Measurements from ENCODE around the gene CBX2. TPM values are rescaled to one million over a fixed set of nuclear protein-coding genes. Genes with fewer than 3 reads are reported as not detected.

Gene CBX2
- total RNA-seq, 1 experiment from 2014 or later: 4.8 TPM

DNA sequence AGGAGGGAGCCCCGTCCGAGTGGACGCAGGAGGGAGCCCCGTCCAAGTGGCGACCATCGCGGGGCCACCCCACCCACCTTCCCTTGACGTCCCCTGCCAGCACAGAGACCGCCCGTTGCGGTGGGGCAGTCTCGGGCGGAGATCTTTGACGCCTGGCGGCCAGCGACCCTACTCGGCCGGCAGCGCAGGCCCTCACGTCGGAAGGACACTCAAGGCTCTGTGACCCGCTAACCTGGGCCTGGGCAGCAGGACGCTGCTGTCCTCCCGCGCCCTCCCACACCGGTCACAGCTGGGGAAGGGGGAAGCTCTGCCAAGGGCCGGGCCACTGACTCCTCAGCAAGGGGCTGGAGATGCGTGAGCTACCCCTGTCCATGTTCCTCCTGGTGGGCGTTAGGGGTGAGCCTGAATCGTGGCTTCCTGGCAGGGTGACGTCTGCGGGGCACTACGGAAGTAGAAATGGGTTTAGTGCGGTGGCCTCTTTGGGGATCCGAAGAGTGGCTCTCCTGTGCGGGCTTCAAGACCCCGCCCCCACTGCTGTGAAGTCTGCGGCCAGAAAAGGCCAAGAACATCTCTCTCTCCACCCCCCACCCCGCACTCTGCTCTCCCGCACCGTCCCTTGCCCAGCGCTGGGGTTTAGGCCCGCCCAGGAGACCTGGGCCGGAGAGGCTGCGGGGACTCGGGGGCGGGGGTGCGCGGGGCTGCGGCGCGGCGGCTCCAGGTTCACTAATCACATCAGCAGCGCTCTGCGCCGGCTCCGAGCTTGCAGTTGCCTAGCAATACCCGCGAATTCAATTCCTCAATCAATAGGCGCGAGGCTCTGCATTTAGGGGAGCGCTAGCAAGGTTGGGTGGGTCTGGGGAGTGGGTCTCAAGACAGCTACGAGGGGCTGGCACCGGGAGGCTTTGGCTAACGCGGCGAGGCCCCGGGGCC lies 13.1 kb downstream of the CBX2 start:
- Histone ChIP-seq H3K4me3 (ENCODE audit: low read length) (no peak overlapping the region), H3K9ac (ENCODE audit: low read length) (no peak overlapping the region), H3K9me2 (replicated peaks; ENCODE audit: insufficient read depth, low read length) (no peaks in the 10 kb centered on the region), H3K4me2 (ENCODE audit: low read depth, low read length, poor library complexity, severe bottlenecking) (no peak overlapping the region), H3K9me3 (ENCODE audit: low read length) (no peaks in the 10 kb centered on the region), H3K36me3 (ENCODE audit: insufficient read depth, low read length) (peaks cover 12% of the 10 kb centered on the region; the same call in 1 of the 2 replicates), H3K4me1 (ENCODE audit: low read length) (peaks cover 16% of the 10 kb centered on the region), H3K79me2 (ENCODE audit: low read length) (peaks cover 12% of the 10 kb centered on the region), H4K20me1 (ENCODE audit: insufficient read depth, low read depth, low read length) (peaks cover 11% of the 10 kb centered on the region), H2AFZ (ENCODE audit: low read length) (no peak overlapping the region), H3K27ac (ENCODE audit: low read length) (no peak overlapping the region), H3K27me3 (ENCODE audit: low read length) (no peaks in the 10 kb centered on the region)
- DNase-seq: no peak

DNA sequence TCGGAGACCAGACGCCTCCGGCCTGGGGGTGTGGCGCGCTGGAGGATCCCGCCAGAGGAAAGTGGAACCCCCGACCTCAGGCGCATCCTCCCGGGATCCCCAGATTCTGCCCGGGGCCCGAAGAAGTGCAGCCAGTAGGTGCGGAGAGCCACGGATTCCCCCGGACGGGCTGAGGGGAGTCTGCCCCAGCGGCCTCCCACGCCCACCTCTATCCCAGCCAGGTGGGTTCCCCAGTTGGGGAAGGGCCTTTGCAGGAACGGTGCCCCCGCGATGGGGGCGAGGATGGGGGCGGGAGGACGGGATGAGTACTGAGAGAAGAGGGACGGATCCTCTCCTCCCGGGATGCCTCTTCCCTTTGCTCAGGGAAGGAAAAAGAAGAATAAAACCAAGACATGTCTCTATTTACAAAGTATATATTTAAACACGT lies 13.8 kb downstream of the CBX2 start:
- no peak overlapping the region for H3K9ac ChIP-seq (ENCODE audit: low read length)
- peaks cover 19% of the 10 kb centered on the region for H3K79me2 ChIP-seq (ENCODE audit: low read length)
- H3K36me3 ChIP-seq (ENCODE audit: insufficient read depth, low read length): peaks cover 12% of the 10 kb centered on the region; the same call in 1 of the 2 replicates
- no peak overlapping the region for H3K4me2 ChIP-seq (ENCODE audit: low read depth, low read length, poor library complexity, severe bottlenecking)
- H3K27me3 ChIP-seq (ENCODE audit: low read length): no peaks in the 10 kb centered on the region
- no peak for DNase-seq
- H3K9me3 ChIP-seq (ENCODE audit: low read length): no peaks in the 10 kb centered on the region
- peaks cover 11% of the 10 kb centered on the region for H4K20me1 ChIP-seq (ENCODE audit: insufficient read depth, low read depth, low read length)
- H3K9me2 ChIP-seq (replicated peaks; ENCODE audit: insufficient read depth, low read length): no peaks in the 10 kb centered on the region
- peaks cover 16% of the 10 kb centered on the region for H3K4me1 ChIP-seq (ENCODE audit: low read length)
- no peak overlapping the region for H3K27ac ChIP-seq (ENCODE audit: low read length)
- H3K4me3 ChIP-seq (ENCODE audit: low read length): no peak overlapping the region
- no peak overlapping the region for H2AFZ ChIP-seq (ENCODE audit: low read length)

DNA sequence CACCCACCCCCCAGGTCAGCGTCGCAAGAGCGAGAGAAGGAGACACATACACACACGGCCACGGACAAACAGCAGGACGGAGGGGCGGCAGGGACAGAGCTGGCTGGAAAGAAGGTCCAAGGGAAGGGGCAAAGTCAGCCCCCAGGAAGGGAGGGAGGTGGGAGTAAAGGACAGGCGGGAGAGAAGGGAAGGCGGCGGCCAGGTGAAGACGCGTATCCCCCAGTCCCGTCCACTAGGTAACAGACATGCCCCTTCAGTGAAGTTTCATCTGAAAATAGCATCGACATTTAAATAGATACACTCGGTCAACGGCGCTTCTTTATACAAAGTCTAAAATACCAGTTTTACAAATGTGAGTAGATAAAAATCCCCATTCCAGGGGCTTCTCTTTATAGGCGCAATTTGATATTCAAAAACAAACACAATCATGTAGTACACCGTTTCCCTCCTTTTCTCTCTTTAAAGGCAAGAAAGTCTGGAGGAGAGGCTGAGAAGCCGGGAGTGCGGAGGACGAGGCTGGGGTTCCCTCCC lies 14.5 kb downstream of the CBX2 start:
- no peaks in the 10 kb centered on the region for H3K9me3 ChIP-seq (ENCODE audit: low read length)
- H3K4me2 ChIP-seq (ENCODE audit: low read depth, low read length, poor library complexity, severe bottlenecking): no peak overlapping the region
- peaks cover 12% of the 10 kb centered on the region; the same call in 1 of the 2 replicates for H3K36me3 ChIP-seq (ENCODE audit: insufficient read depth, low read length)
- H3K27me3 ChIP-seq (ENCODE audit: low read length): no peaks in the 10 kb centered on the region
- H2AFZ ChIP-seq (ENCODE audit: low read length): no peak overlapping the region
- H3K27ac ChIP-seq (ENCODE audit: low read length): no peak overlapping the region
- DNase-seq: no peak
- H3K4me1 ChIP-seq (ENCODE audit: low read length): peaks cover 16% of the 10 kb centered on the region
- no peak overlapping the region for H3K4me3 ChIP-seq (ENCODE audit: low read length)
- H3K9ac ChIP-seq (ENCODE audit: low read length): no peak overlapping the region
- H3K79me2 ChIP-seq (ENCODE audit: low read length): peaks cover 19% of the 10 kb centered on the region
- no peaks in the 10 kb centered on the region for H3K9me2 ChIP-seq (replicated peaks; ENCODE audit: insufficient read depth, low read length)
- H4K20me1 ChIP-seq (ENCODE audit: insufficient read depth, low read depth, low read length): peaks cover 11% of the 10 kb centered on the region

DNA sequence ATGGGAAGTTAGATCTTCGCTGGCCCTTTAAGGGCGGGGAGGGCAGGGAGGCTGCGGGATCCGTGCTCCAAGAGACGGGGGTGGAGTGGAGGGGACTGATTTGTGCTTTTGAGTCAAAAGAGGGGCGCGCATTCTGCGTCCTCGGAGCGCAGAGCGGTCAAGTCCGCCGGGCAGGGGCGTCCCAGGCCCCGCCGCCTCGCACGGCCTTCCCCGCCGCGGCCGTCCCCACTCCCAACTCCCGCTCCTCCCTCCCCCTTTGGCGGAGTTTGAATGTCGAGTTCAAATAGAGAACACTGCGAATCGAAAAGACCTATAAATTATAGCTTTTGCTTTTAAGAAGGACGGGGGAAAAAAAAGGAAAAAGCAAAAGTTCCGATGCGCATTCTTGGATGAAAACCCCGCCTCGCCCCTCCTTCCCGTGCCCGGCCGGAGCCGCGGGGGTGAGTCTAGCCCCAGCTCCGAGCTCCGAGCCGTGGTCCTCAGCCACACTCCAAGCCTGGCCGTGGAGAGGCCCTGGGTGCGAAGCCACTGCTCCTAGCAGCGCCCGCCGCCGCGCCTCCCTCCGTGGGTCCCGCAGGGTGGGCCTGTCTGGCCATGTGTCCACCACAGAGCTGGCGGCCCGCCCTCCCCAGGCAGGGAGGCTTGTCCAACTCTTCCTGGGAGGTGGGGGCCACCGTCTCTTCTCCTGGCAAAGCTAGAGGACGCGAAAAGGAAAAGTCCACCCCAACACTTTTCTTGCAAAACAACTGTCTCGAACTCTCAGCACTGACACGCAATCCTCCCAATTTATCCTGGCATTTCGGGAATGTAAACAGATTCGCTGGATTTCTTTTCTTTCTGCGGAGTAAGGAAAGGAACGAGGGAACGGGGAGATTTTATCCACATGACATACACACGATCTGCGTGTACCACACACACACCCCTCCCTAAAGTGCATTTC lies 15.3 kb downstream of the CBX2 start:
- DNase-seq: no peak
- Histone ChIP-seq H3K79me2 (ENCODE audit: low read length) (peaks cover 19% of the 10 kb centered on the region), H3K27ac (ENCODE audit: low read length) (no peak overlapping the region), H4K20me1 (ENCODE audit: insufficient read depth, low read depth, low read length) (peaks cover 11% of the 10 kb centered on the region), H3K4me1 (ENCODE audit: low read length) (peaks cover 20% of the 10 kb centered on the region), H3K36me3 (ENCODE audit: insufficient read depth, low read length) (peaks cover 12% of the 10 kb centered on the region; the same call in 1 of the 2 replicates), H3K9me2 (replicated peaks; ENCODE audit: insufficient read depth, low read length) (no peaks in the 10 kb centered on the region), H3K9ac (ENCODE audit: low read length) (no peak overlapping the region), H2AFZ (ENCODE audit: low read length) (no peak overlapping the region), H3K27me3 (ENCODE audit: low read length) (no peaks in the 10 kb centered on the region), H3K9me3 (ENCODE audit: low read length) (no peaks in the 10 kb centered on the region), H3K4me2 (ENCODE audit: low read depth, low read length, poor library complexity, severe bottlenecking) (no peak overlapping the region), H3K4me3 (ENCODE audit: low read length) (no peak overlapping the region)

DNA sequence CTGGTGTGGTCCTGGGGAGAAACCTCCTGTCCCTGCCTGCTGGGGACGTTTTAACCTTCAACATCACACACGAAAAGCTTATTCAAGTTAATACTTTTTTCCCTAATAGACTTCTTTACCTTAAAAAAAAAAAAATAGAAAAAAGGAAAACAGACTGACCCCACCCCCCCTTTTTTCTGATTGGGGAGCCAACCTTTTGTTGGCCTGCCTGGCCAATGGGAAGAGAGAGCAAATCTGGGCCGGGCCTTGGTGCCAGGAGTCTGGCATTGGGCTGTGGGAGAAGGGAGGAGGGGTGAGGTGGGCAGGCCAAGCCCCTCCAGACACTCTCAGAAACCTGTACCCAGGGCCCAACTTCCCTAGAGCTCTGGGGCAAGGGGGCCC lies 16.0 kb downstream of the CBX2 start:
- Histone ChIP-seq H3K4me1 (ENCODE audit: low read length) (peaks cover 20% of the 10 kb centered on the region), H3K79me2 (ENCODE audit: low read length) (peaks cover 19% of the 10 kb centered on the region), H3K9me3 (ENCODE audit: low read length) (no peaks in the 10 kb centered on the region), H4K20me1 (ENCODE audit: insufficient read depth, low read depth, low read length) (peaks cover 11% of the 10 kb centered on the region), H3K4me3 (ENCODE audit: low read length) (no peak overlapping the region), H2AFZ (ENCODE audit: low read length) (no peak overlapping the region), H3K27ac (ENCODE audit: low read length) (no peak overlapping the region), H3K9ac (ENCODE audit: low read length) (no peak overlapping the region), H3K9me2 (replicated peaks; ENCODE audit: insufficient read depth, low read length) (no peaks in the 10 kb centered on the region), H3K4me2 (ENCODE audit: low read depth, low read length, poor library complexity, severe bottlenecking) (no peak overlapping the region), H3K27me3 (ENCODE audit: low read length) (no peaks in the 10 kb centered on the region), H3K36me3 (ENCODE audit: insufficient read depth, low read length) (peaks cover 12% of the 10 kb centered on the region; the same call in 1 of the 2 replicates)
- peak; percentile 64 for DNase-seq

DNA sequence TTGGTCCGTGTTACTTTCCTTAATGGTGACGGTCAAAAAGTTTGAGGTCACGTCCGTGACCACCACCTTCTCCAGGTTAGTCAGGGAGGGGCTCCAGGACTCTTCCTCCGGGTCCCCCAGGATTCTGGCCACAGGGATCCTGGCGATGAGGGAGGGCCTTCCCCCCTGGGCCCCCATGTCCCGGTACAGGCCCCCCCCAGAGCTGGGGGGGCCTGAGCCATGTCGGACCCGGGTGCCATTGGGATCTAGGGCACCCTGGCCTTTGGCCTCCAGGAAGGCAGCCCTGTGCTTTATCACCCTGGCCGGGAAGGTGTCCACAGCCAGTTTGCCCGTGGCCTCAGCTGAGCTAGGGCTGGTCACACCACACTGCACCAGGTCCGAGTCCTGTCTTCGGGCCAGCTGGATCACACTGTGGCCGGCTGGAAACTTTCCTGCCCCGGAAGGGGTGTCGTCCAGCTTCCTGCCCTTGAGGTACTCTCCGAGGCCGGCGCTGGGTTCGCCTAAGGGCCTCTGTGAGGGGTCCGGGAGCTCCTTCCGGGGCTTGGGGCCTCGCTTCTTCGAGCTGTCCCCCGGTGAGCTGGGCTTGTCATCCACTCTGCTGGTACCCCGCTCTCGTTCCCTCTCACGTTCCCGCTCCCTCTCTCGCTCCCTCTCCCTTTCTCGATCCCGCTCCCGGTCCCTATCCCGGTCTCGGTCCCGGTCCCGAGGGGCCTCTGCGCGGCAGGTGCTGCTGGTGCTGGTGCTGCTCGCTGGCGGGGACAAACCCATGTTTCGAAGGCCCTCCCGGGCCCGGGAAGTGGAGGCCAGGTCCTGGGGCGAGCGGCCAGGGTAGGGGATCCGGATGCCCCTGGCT lies 16.9 kb downstream of the CBX2 start:
- H3K79me2 ChIP-seq (ENCODE audit: low read length): peaks cover 19% of the 10 kb centered on the region
- no peaks in the 10 kb centered on the region for H3K9me3 ChIP-seq (ENCODE audit: low read length)
- DNase-seq: no peak
- no peaks in the 10 kb centered on the region for H3K27me3 ChIP-seq (ENCODE audit: low read length)
- H3K4me2 ChIP-seq (ENCODE audit: low read depth, low read length, poor library complexity, severe bottlenecking): no peak overlapping the region
- H3K27ac ChIP-seq (ENCODE audit: low read length): no peak overlapping the region
- H3K36me3 ChIP-seq (ENCODE audit: insufficient read depth, low read length): peaks cover 12% of the 10 kb centered on the region; the same call in 1 of the 2 replicates
- H3K9ac ChIP-seq (ENCODE audit: low read length): peak overlapping the region; percentile 17; the same call in 1 of the 2 replicates
- peaks cover 11% of the 10 kb centered on the region for H4K20me1 ChIP-seq (ENCODE audit: insufficient read depth, low read depth, low read length)
- H3K4me3 ChIP-seq (ENCODE audit: low read length): no peak overlapping the region
- no peak overlapping the region for H2AFZ ChIP-seq (ENCODE audit: low read length)
- peaks cover 27% of the 10 kb centered on the region for H3K4me1 ChIP-seq (ENCODE audit: low read length)
- H3K9me2 ChIP-seq (replicated peaks; ENCODE audit: insufficient read depth, low read length): no peaks in the 10 kb centered on the region

DNA sequence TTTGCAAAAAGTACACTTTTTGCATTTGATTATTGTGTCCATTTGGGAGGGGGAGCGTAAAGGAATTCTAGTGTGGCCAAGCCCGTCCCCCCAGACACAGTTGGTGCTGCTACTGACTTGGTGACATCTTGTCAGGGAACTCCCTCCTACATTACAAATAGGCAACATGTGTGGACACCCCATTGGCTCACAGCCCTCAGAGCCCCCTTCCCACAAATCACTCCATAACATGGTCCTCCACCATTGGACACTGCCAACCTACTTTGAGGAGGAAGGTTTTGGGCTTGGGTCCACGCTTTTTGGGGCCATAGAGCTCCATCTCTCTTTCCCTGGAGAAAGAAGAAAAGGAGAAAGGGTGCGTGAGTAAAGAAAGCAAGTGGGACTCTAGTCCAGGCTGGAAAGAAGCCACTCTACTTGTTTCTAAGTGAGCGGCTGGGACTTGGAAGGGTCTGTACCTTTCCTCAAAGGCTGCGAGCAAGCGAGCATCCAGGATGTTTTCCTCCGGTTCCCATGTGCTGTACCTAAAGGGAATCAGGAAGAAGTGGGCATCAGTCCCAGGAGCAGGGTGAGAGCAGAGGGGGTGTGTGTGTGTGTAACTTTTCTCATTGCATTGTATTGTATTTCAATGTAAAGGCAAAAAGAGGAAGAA lies 18.0 kb downstream of the CBX2 start:
- Histone ChIP-seq H3K4me3 (ENCODE audit: low read length) (peak overlapping the region; percentile 81), H4K20me1 (ENCODE audit: insufficient read depth, low read depth, low read length) (peaks cover 11% of the 10 kb centered on the region), H3K9me3 (ENCODE audit: low read length) (no peaks in the 10 kb centered on the region), H3K4me2 (ENCODE audit: low read depth, low read length, poor library complexity, severe bottlenecking) (peak overlapping the region; percentile 96), H3K4me1 (ENCODE audit: low read length) (peaks cover 37% of the 10 kb centered on the region), H3K27me3 (ENCODE audit: low read length) (no peaks in the 10 kb centered on the region), H2AFZ (ENCODE audit: low read length) (no peak overlapping the region), H3K79me2 (ENCODE audit: low read length) (peaks cover 19% of the 10 kb centered on the region), H3K9ac (ENCODE audit: low read length) (peak overlapping the region; percentile 95), H3K27ac (ENCODE audit: low read length) (peak overlapping the region; percentile 64; the same call in 1 of the 2 replicates), H3K9me2 (replicated peaks; ENCODE audit: insufficient read depth, low read length) (no peaks in the 10 kb centered on the region), H3K36me3 (ENCODE audit: insufficient read depth, low read length) (peaks cover 12% of the 10 kb centered on the region; the same call in 1 of the 2 replicates)
- no peak for DNase-seq

All from Karpas-422 (cell line).